IMR-90 (cell line): ENCODE data around the gene SV2A. TPM values are rescaled to one million over a fixed set of nuclear protein-coding genes. Genes with fewer than 3 reads are reported as not detected.

Experiments
- ATAC-seq: fragments of 200-7000 bp; cut with Tn5 transposase; 2 replicates; pipeline ENCODE4 v1.9.1; 2020; ENCODE audit warnings: low read depth, mild to moderate bottlenecking, moderate library complexity
- BruUV-seq: library from RNA; stranded (reverse); fragments of 400-500 nt; replicated peaks from 2 replicates; lab custom pipeline; 2021; lab: Mats Ljungman, UMichigan
- CTCF ChIA-PET: fragments of 300-600 bp; formaldehyde crosslinking; extraction: SDS; loops from one replicate; lab custom pipeline; 2021; ENCODE audit warnings: antibody characterized with exemption; lab: Yijun Ruan, JAX
- POLR2A ChIA-PET: fragments of 300-600 bp; sonication (Branson Sonifier 250); formaldehyde crosslinking; loops from one replicate; lab custom pipeline; 2022; ENCODE audit warnings: antibody characterized with exemption; ENCODE audit not compliant: unreplicated experiment; lab: Charles Lee
- DNase-seq: peaks from one replicate; pipeline ENCODE4 v3.0.0; 2013
- H2AFZ ChIP-seq: replicated peaks from 2 replicates; pipeline ENCODE3; 2013; ENCODE audit warnings: low read length, mild to moderate bottlenecking; ENCODE audit not compliant: poor library complexity
- H2AK5ac ChIP-seq: 2 replicates; pipeline ENCODE4 v1.6.1; 2013; ENCODE audit warnings: low read depth, low read length, inconsistent platforms
- H2AK9ac ChIP-seq: replicated peaks from 2 replicates; pipeline ENCODE3; 2013; ENCODE audit warnings: mild to moderate bottlenecking, low read depth, low read length, moderate library complexity; ENCODE audit not compliant: poor library complexity
- H2BK120ac ChIP-seq: 2 replicates; pipeline ENCODE4 v1.6.1; 2013; ENCODE audit warnings: low read depth, low read length, inconsistent platforms
- H2BK15ac ChIP-seq: 3 replicates; pipeline ENCODE4 v1.6.1; 2013; ENCODE audit warnings: low read depth, low read length, inconsistent platforms
- H2BK20ac ChIP-seq: 2 replicates; pipeline ENCODE4 v1.6.1; 2013; ENCODE audit warnings: low read depth, mild to moderate bottlenecking, inconsistent platforms, low read length, moderate library complexity
- H2BK5ac ChIP-seq: 2 replicates; pipeline ENCODE4 v1.6.1; 2013; ENCODE audit warnings: mild to moderate bottlenecking, low read depth, low read length, inconsistent platforms; ENCODE audit not compliant: poor library complexity, severe bottlenecking
- H3K14ac ChIP-seq: replicated peaks from 2 replicates; pipeline ENCODE4 v1.6.1; 2013; ENCODE audit warnings: low read depth, low read length, inconsistent platforms
- H3K18ac ChIP-seq: 2 replicates; pipeline ENCODE4 v1.6.1; 2013; ENCODE audit warnings: low read depth, low read length, control low read depth
- H3K23ac ChIP-seq: 2 replicates; pipeline ENCODE4 v1.6.1; 2013; ENCODE audit warnings: low read depth, low read length, inconsistent platforms
- H3K27ac ChIP-seq: 2 replicates; pipeline ENCODE4 v1.5.1; 2013; ENCODE audit warnings: mild to moderate bottlenecking, control low read depth, low read length; ENCODE audit not compliant: insufficient read depth
- H3K27me3 ChIP-seq: 2 replicates; pipeline ENCODE4 v1.6.1; 2013; ENCODE audit warnings: low read length; ENCODE audit not compliant: control insufficient read depth, insufficient read depth
- H3K36me3 ChIP-seq: 2 replicates; pipeline ENCODE4 v1.6.1; 2013; ENCODE audit warnings: low read length, mixed read lengths; ENCODE audit not compliant: control insufficient read depth, insufficient read depth
- H3K4ac ChIP-seq: 2 replicates; pipeline ENCODE4 v1.6.1; 2013; ENCODE audit warnings: low read depth, low read length, inconsistent platforms
- H3K4me1 ChIP-seq: 2 replicates; pipeline ENCODE4 v1.6.1; 2013; ENCODE audit warnings: low read length, mixed read lengths; ENCODE audit not compliant: control insufficient read depth, insufficient read depth
- H3K4me2 ChIP-seq: 2 replicates; pipeline ENCODE4 v1.6.1; 2013; ENCODE audit warnings: low read depth, mild to moderate bottlenecking, control low read depth, low read length, moderate library complexity
- H3K4me3 ChIP-seq: 2 replicates; pipeline ENCODE4 v1.5.1; 2013; ENCODE audit warnings: low read depth, mild to moderate bottlenecking, control low read depth, low read length, moderate library complexity; ENCODE audit not compliant: insufficient read depth
- H3K56ac ChIP-seq: 2 replicates; pipeline ENCODE4 v1.6.1; 2013; ENCODE audit warnings: low read length, inconsistent platforms; ENCODE audit not compliant: insufficient read depth; ENCODE audit errors: extremely low read depth
- H3K79me1 ChIP-seq, 2 experiments: 2 replicates each; pipeline ENCODE4 v1.6.1; 2013; ENCODE audit warnings: low read length in 2 of 2, inconsistent platforms in 1 of 2, low read depth in 1 of 2
- H3K9ac ChIP-seq: 2 replicates; pipeline ENCODE4 v1.6.1; 2013; ENCODE audit warnings: low read depth, low read length, control low read depth
- H3K9me1 ChIP-seq: 2 replicates; pipeline ENCODE4 v1.6.1; 2013; ENCODE audit warnings: low read length, inconsistent platforms; ENCODE audit not compliant: insufficient read depth
- H3K9me3 ChIP-seq: 2 replicates; pipeline ENCODE4 v1.6.1; 2013; ENCODE audit warnings: low read length; ENCODE audit not compliant: control insufficient read depth, insufficient read depth
- H4K20me1 ChIP-seq: 2 replicates; pipeline ENCODE4 v1.6.1; 2013; ENCODE audit warnings: low read length, inconsistent platforms; ENCODE audit not compliant: insufficient read depth
- H4K5ac ChIP-seq: 2 replicates; pipeline ENCODE4 v1.6.1; 2013; ENCODE audit warnings: mild to moderate bottlenecking, low read depth, low read length, control low read depth
- H4K8ac ChIP-seq, 2 experiments: 2 replicates each; pipeline ENCODE4 v1.6.1; 2013; ENCODE audit warnings: low read depth in 2 of 2, low read length in 2 of 2, control low read depth in 1 of 2, inconsistent platforms in 1 of 2
- H4K91ac ChIP-seq: 2 replicates; pipeline ENCODE4 v1.6.1; 2013; ENCODE audit warnings: low read depth, low read length, inconsistent platforms; ENCODE audit not compliant: insufficient read depth
- BHLHE40 ChIP-seq: fragments of 150-350 bp; IDR thresholded peaks from 2 replicates; pipeline ENCODE4 v1.6.1; 2016; ENCODE audit warnings: mild to moderate bottlenecking, low read depth, low read length
- CEBPB ChIP-seq: IDR thresholded peaks from 2 replicates; pipeline ENCODE4 v1.6.1; 2012; ENCODE audit warnings: low read depth, low read length, improper control_type of control experiment
- CHD1 ChIP-seq: IDR thresholded peaks from 2 replicates; pipeline ENCODE4 v1.6.1; 2012; ENCODE audit warnings: low read depth, low read length, improper control_type of control experiment
- FOS ChIP-seq: fragments of 150-350 bp; IDR thresholded peaks from 2 replicates; pipeline ENCODE4 v1.6.1; 2016; ENCODE audit warnings: low read depth, low read length
- MAFK ChIP-seq: IDR thresholded peaks from 2 replicates; pipeline ENCODE4 v1.6.1; 2012; ENCODE audit warnings: low read depth, low read length, improper control_type of control experiment
- MAZ ChIP-seq: IDR thresholded peaks from 2 replicates; pipeline ENCODE4 v1.6.1; 2012; ENCODE audit warnings: low read depth, mild to moderate bottlenecking, low read length, improper control_type of control experiment, moderate library complexity, borderline replicate concordance
- MXI1 ChIP-seq: IDR thresholded peaks from 2 replicates; pipeline ENCODE4 v1.6.1; 2012; ENCODE audit warnings: low read depth, mild to moderate bottlenecking, low read length, moderate library complexity, borderline replicate concordance
- NFE2L2 ChIP-seq: fragments of 150-350 bp; IDR thresholded peaks from 2 replicates; pipeline ENCODE4 v1.6.1; 2016; ENCODE audit warnings: low read depth, mild to moderate bottlenecking, low read length
- POLR2A ChIP-seq: IDR thresholded peaks from 2 replicates; pipeline ENCODE4 v1.6.1; 2012; ENCODE audit warnings: mild to moderate bottlenecking, low read depth, low read length
- RAD21 ChIP-seq: IDR thresholded peaks from 2 replicates; pipeline ENCODE4 v1.6.1; 2012; ENCODE audit warnings: low read length, improper control_type of control experiment
- RCOR1 ChIP-seq: IDR thresholded peaks from 2 replicates; pipeline ENCODE4 v1.6.1; 2012; ENCODE audit warnings: mild to moderate bottlenecking, low read length, improper control_type of control experiment; ENCODE audit not compliant: insufficient replicate concordance
- RFX5 ChIP-seq: IDR thresholded peaks from 2 replicates; pipeline ENCODE4 v1.8.0; 2012; ENCODE audit warnings: low read depth, mild to moderate bottlenecking, low read length, moderate library complexity
- SMC3 ChIP-seq: fragments of 150-350 bp; IDR thresholded peaks from 2 replicates; pipeline ENCODE4 v1.6.1; 2016; ENCODE audit warnings: low read depth, mild to moderate bottlenecking, antibody characterized with exemption, low read length, moderate library complexity
- WGBS, 2 experiments: methylation state at CpG; one replicate each; pipeline versions ENCODE4 v1.1.5 to v1.1.7; 2013; ENCODE audit warnings: missing lambda C conversion rate in 2 of 2; ENCODE audit not compliant: insufficient read length in 1 of 2; ENCODE audit errors: extremely low coverage in 2 of 2; 5-methylcytosine and 5-hydroxymethylcytosine counted together
- dilution Hi-C: fragments of 300-500 bp; cut with HindIII; formaldehyde crosslinking; loops from one replicate; pipeline ENCODE4 v1.14.3; 2018; ENCODE audit warnings: low sequenced_read_pairs; ENCODE audit not compliant: unreplicated experiment
- in situ Hi-C: fragments of 300-500 bp; cut with MboI; formaldehyde crosslinking; loops from 3 replicates; pipeline ENCODE4 v1.14.3; 2019; ENCODE audit warnings: low sequenced_read_pairs, inconsistent platforms, mixed read lengths
- intact Hi-C: fragments of 100-400 bp; cut with micrococcal nuclease; formaldehyde crosslinking; loops from 2 replicates; pipeline ENCODE4 v1.10.0; 2022
- polyA plus RNA-seq, 3 experiments: library from polyadenylated mRNA; depleted of rRNA; stranded (reverse); fragments of >200 nt; gene quantifications; 2 replicates each; pipeline ENCODE4 v1.2.3, GENCODE V29; 2012; ENCODE audit warnings: low replicate concordance in 1 of 3
- total RNA-seq: library from RNA; depleted of rRNA; stranded (reverse); fragments of >200 nt; gene quantifications from 2 replicates; pipeline ENCODE4 v1.2.3, GENCODE V29; 2012
- TF ChIP-seq, protein P1 (sequence below): fragments of 150-350 bp; IDR thresholded peaks from 2 replicates; pipeline ENCODE4 v1.6.1; 2017; ENCODE audit warnings: mild to moderate bottlenecking, antibody characterized with exemption, low read length, low read depth
- TF ChIP-seq, protein P2 (sequence below): conservative IDR thresholded peaks from 2 replicates; pipeline ENCODE4 v1.5.1; 2012; ENCODE audit warnings: mild to moderate bottlenecking, low read depth, low read length, improper control_type of control experiment
- TF ChIP-seq, protein P3 (sequence below): fragments of 150-350 bp; IDR thresholded peaks from 2 replicates; pipeline ENCODE4 v1.6.1; 2016; ENCODE audit warnings: low read depth, mild to moderate bottlenecking, low read length, moderate library complexity, borderline replicate concordance

The SV2A gene
- total and polyA plus RNA-seq, 2 of the 4 experiments (the other 2 are of a cell fraction), result 15.4 to 19.6 TPM

DNA sequence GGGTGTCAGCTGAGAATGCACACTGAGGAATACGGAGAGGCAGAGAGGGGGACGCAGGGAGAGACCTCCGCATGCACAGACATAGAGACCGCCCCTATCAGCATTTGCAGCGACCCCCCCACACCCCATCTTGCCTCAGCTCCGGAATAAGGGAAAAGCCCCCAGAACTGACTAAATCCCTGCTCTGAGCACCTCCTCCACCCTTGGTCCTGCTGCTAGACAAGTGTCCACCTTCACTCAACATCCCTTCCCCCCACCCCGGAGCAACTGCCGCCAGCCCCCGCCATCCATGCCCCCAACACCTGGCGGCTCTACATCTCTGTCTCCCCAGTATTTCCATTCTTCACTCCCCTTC lies 769 bp downstream of the SV2A start:
- Histone ChIP-seq H4K5ac (no peak overlapping the region), H3K9me3 (no peaks in the 10 kb centered on the region), H3K23ac (peak overlapping the region; percentile 90; the same call in 1 of the 2 replicates), H3K4ac (peak overlapping the region; percentile 82; the same call in 1 of the 2 replicates), H4K8ac (peak overlapping the region in 1 of 2 experiments; percentile 25; a peak in 1 of 4 replicates), H3K4me1 (peaks cover 12% of the 10 kb centered on the region), H3K36me3 (peaks cover 10% of the 10 kb centered on the region), H2BK15ac (no peak overlapping the region), H2AK5ac (peak overlapping the region; percentile 95), H4K91ac (no peak overlapping the region), H3K18ac (no peak overlapping the region), H3K79me1 (peaks cover 5 to 30% of the 10 kb centered on the region in 2 experiments; a peak in 3 of 4 replicates), H2BK5ac (no peak overlapping the region), H3K14ac (0 out of 2 replicates have a peak overlapping the region, but pooled peaks have one; percentile 45), H3K4me3 (peak overlapping the region; percentile 98), H2BK20ac (no peak overlapping the region), H3K9ac (peak overlapping the region; percentile 92; the same call in 1 of the 2 replicates), H4K20me1 (no peaks in the 10 kb centered on the region), H3K27ac (no peak overlapping the region), H2AFZ (peak overlapping the region; percentile 99), H3K9me1 (peaks cover 19% of the 10 kb centered on the region), H3K4me2 (peak overlapping the region; percentile 100), H2AK9ac (peak overlapping the region; percentile 97), H3K27me3 (no peaks in the 10 kb centered on the region), H2BK120ac (no peak overlapping the region), H3K56ac (no peak overlapping the region)
- dilution Hi-C loops (no loop called here), intact Hi-C loops (no loop called here), in situ Hi-C loops (no loop called here)
- ATAC-seq (no peak), DNase-seq (no peak)
- ChIA-PET POLR2A (interaction anchor here (0.6 kb wide), 1 partner anchor 8 kb away, joined by 5 read pairs; no protein-coding TSS in a partner anchor), CTCF (no interaction called here)
- 0% methylated on average over 1 of the region's 10 CpGs; no CpG with 5 or more reads in 1 of the 2 experiments for WGBS, 2 experiments
- no TSS peak for BruUV-seq
- TF ChIP-seq MAZ (no peak), CHD1 (no peak), FOS (no peak), MAFK (no peak), SMC3 (no peak), RFX5 (no peak), RAD21 (no peak), CEBPB (no peak), MXI1 (no peak), RCOR1 (no peak), POLR2A (no peak), NFE2L2 (no peak), BHLHE40 (no peak)
- TF ChIP-seq, protein P1, sequence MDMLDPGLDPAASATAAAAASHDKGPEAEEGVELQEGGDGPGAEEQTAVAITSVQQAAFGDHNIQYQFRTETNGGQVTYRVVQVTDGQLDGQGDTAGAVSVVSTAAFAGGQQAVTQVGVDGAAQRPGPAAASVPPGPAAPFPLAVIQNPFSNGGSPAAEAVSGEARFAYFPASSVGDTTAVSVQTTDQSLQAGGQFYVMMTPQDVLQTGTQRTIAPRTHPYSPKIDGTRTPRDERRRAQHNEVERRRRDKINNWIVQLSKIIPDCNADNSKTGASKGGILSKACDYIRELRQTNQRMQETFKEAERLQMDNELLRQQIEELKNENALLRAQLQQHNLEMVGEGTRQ, result no peak
- TF ChIP-seq, protein P2, sequence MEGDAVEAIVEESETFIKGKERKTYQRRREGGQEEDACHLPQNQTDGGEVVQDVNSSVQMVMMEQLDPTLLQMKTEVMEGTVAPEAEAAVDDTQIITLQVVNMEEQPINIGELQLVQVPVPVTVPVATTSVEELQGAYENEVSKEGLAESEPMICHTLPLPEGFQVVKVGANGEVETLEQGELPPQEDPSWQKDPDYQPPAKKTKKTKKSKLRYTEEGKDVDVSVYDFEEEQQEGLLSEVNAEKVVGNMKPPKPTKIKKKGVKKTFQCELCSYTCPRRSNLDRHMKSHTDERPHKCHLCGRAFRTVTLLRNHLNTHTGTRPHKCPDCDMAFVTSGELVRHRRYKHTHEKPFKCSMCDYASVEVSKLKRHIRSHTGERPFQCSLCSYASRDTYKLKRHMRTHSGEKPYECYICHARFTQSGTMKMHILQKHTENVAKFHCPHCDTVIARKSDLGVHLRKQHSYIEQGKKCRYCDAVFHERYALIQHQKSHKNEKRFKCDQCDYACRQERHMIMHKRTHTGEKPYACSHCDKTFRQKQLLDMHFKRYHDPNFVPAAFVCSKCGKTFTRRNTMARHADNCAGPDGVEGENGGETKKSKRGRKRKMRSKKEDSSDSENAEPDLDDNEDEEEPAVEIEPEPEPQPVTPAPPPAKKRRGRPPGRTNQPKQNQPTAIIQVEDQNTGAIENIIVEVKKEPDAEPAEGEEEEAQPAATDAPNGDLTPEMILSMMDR, result no peak
- TF ChIP-seq, protein P3, sequence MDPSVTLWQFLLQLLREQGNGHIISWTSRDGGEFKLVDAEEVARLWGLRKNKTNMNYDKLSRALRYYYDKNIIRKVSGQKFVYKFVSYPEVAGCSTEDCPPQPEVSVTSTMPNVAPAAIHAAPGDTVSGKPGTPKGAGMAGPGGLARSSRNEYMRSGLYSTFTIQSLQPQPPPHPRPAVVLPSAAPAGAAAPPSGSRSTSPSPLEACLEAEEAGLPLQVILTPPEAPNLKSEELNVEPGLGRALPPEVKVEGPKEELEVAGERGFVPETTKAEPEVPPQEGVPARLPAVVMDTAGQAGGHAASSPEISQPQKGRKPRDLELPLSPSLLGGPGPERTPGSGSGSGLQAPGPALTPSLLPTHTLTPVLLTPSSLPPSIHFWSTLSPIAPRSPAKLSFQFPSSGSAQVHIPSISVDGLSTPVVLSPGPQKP, result no peak
